Activated CD8-positive, alpha-beta T cell treated with anti-CD3 and anti-CD28 coated beads for 36 hours (primary cell): ENCODE data around the gene TMEM143. TPM values are rescaled to one million over a fixed set of nuclear protein-coding genes. Genes with fewer than 3 reads are reported as not detected.
A peak's percentile ranks its signal among the peaks of the same experiment; 100 is the strongest.

ENCODE experiments used
- ATAC-seq: fragments of 200-7000 bp; cut with Tn5 transposase; one replicate; pipeline ENCODE4 v1.10.0; 2021; ENCODE audit warnings: mild to moderate bottlenecking, moderate library complexity
- CTCF ChIA-PET: fragments of 350-600 bp; sonication (Branson Sonifier 250); formaldehyde crosslinking; loops from one replicate; lab custom pipeline; 2021; ENCODE audit warnings: antibody characterized with exemption; lab: Charles Lee
- POLR2A ChIA-PET: fragments of 350-600 bp; sonication (Branson Sonifier 250); formaldehyde crosslinking; loops from one replicate; lab custom pipeline; 2021; ENCODE audit warnings: antibody characterized with exemption; lab: Charles Lee
- DNase-seq: peaks from one replicate; pipeline ENCODE4 v3.0.0-alpha.2; 2020
- H3K27ac Mint-ChIP-seq: one replicate; pipeline ENCODE4 v1.8.0; 2021; ENCODE audit warnings: mild to moderate bottlenecking, mixed read lengths
- H3K27me3 Mint-ChIP-seq: one replicate; pipeline ENCODE4 v1.8.0; 2021; ENCODE audit warnings: mixed read lengths
- H3K36me3 Mint-ChIP-seq: one replicate; pipeline ENCODE4 v1.8.0; 2021; ENCODE audit warnings: low read depth, mixed read lengths
- H3K4me1 Mint-ChIP-seq: one replicate; pipeline ENCODE4 v1.8.0; 2021; ENCODE audit warnings: low read depth, mixed read lengths
- H3K4me3 Mint-ChIP-seq: one replicate; pipeline ENCODE4 v1.8.0; 2021; ENCODE audit warnings: mild to moderate bottlenecking, moderate library complexity, mixed read lengths
- H3K9me3 Mint-ChIP-seq: one replicate; pipeline ENCODE4 v1.8.0; 2021; ENCODE audit warnings: mixed read lengths
- intact Hi-C: fragments of 100-400 bp; cut with micrococcal nuclease; formaldehyde crosslinking; loops from one replicate; pipeline ENCODE4 v1.10.0; 2022
- total RNA-seq, 2 experiments: library from RNA; stranded (reverse); gene quantifications; one replicate each; pipeline ENCODE4 v1.2.3, GENCODE V29; 2021
- TF ChIP-seq, protein P1 (sequence below): fragments of 200-600 bp; IDR thresholded peaks from one replicate; pipeline ENCODE4 v1.8.0; 2022; ENCODE audit warnings: antibody characterized with exemption, mild to moderate bottlenecking

TMEM143 gene
- total RNA-seq, 2 experiments from 2014 or later = 19.4 to 21.7 TPM

DNA sequence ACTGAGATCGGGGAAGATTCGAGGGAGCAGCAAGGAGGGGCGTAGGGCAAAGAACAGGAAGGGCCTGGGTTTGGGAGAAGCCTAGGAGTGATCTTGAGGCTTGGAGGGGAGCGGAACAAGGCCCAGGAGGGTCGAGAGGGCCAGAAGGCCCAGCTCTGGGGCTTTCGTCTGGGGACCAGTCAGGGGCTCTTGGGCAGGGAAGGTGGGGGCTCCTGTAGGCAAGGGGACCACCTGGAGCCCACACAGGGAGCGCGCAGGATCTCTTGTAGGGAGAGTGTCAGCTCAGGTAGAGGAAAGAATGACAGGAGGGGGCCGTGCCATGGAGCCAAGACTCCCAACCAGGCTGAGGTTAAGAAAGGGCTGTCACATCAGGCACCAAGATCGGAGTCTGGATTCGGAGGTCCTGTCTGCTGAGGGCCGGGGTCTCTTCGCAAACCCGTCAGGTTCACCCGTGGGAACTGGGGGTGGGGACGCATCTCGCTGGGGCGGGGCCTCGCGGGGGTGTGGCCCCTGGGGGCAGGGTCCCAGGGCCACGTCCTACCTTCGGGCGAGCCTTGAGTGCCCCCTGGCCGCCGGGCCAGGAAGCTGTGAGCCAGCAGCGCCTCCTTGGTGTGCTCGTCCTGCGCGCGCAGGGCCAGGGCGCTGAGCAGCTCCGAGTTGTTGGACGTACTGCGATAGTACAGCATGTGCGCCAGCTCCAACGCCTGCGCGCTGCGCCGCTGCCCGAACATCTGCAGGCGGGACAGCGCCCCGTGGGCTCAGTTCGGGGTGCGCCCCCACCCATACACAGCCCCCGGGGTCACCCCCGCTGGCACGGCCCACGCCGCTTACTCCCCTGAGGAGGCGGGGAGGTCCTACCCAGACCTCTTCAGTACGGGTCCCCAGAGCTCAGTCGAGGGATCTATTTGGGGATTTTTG is 30.0 kb downstream of the TMEM143 start:
- Mint-ChIP-seq H3K27ac (peak overlapping the region; percentile 96), H3K36me3 (peaks cover 27% of the 10 kb centered on the region), H3K27me3 (no peaks in the 10 kb centered on the region), H3K9me3 (no peaks in the 10 kb centered on the region), H3K4me1 (peaks cover 50% of the 10 kb centered on the region), H3K4me3 (peak overlapping the region; percentile 87)
- POLR2A ChIA-PET = interaction anchor here (0.7 to 5.2 kb wide), 13 partner anchors 11 to 281 kb away, joined by 3 to 47 read pairs (median 4); partner anchors contain the start of genes CARD8, EMP3, FAM83E and GRIN2D
- peak; percentile 96 for DNase-seq
- TF ChIP-seq, protein P1, sequence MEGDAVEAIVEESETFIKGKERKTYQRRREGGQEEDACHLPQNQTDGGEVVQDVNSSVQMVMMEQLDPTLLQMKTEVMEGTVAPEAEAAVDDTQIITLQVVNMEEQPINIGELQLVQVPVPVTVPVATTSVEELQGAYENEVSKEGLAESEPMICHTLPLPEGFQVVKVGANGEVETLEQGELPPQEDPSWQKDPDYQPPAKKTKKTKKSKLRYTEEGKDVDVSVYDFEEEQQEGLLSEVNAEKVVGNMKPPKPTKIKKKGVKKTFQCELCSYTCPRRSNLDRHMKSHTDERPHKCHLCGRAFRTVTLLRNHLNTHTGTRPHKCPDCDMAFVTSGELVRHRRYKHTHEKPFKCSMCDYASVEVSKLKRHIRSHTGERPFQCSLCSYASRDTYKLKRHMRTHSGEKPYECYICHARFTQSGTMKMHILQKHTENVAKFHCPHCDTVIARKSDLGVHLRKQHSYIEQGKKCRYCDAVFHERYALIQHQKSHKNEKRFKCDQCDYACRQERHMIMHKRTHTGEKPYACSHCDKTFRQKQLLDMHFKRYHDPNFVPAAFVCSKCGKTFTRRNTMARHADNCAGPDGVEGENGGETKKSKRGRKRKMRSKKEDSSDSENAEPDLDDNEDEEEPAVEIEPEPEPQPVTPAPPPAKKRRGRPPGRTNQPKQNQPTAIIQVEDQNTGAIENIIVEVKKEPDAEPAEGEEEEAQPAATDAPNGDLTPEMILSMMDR = peak; percentile 74
- CTCF ChIA-PET = interaction anchor here (0.6 to 9.8 kb wide), 23 partner anchors 13 to 286 kb away, joined by 3 to 247 read pairs (median 5); partner anchors contain the start of genes CARD8, EMP3, KDELR1 and PLA2G4C
- intact Hi-C loops = loop anchor here (2.0 kb wide), 1 partner anchor 13 kb away; a partner anchor contains a TSS
- peak; percentile 71 for ATAC-seq

DNA sequence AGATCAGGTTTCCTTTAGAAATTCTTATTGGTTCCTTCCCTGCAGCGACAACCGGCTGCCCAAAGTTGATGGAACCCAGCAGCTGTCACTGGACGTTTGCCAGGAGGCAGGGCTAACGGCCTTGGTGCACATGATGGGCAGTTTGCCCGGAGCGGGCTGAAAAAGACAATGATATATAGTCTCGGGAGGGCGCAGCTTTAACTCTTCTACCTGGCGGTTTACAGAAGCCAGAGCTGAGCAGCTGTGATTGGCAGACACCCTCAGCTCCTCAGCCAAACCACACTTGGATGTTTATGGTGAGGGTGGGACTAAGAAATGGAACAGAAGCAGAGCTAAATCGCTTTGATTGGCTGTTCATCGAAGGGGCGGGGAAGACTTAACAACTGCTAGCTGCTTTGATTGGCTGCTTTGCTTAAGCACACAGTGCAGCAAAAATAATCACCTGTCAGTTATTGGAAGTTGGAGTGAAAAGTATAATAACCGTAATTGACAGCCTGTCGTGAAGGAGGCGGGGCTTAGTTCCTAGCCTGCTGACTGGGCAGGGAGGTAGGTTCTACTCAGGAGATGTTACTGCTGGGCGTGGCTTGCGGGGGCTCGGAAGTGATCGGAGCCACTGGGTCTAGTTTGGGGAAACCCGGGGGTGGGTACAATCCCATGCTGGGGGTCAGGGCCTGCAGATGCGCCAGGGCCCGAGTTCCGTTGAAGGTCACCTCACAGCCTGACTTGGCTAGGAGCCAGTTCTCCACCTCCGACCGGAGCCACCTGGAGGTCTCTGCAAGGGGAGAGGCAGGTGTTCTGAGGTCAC is 30.9 kb downstream of the TMEM143 start:
- DNase-seq = peak; percentile 99
- H3K27me3 Mint-ChIP-seq = no peaks in the 10 kb centered on the region
- H3K9me3 Mint-ChIP-seq = peaks cover 3% of the 10 kb centered on the region
- H3K4me1 Mint-ChIP-seq = peaks cover 54% of the 10 kb centered on the region
- ChIA-PET CTCF (interaction anchor here (0.6 to 9.8 kb wide), 13 partner anchors 13 to 223 kb away, joined by 3 to 247 read pairs (median 4); partner anchors contain the start of genes CARD8, EMP3, KDELR1 and PLA2G4C), POLR2A (interaction anchor here (0.8 to 5.2 kb wide), 8 partner anchors 10 to 282 kb away, joined by 3 to 47 read pairs (median 4); partner anchors contain the start of genes CARD8, EMP3, FAM83E and GRIN2D)
- H3K36me3 Mint-ChIP-seq = peaks cover 33% of the 10 kb centered on the region
- H3K27ac Mint-ChIP-seq = peak overlapping the region; percentile 96
- H3K4me3 Mint-ChIP-seq = peak overlapping the region; percentile 87
- TF ChIP-seq, protein P1 = no peak
- peak; percentile 73 for ATAC-seq
- intact Hi-C loops = no loop called here

DNA sequence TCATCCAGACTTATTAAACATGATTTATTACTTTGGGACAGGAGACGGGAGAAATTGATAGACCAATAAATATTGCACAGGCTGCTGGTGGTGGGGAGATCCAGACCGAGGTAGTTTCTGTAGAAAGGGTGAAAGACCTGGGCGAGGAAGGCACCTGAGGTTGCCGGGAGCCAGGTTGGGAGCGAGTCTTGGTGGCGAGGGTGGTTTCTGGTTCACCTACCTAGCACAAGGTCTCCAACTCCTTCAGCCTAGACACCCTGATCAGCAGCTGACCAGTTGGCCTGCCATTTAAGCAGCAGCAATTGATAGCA is 31.4 kb downstream of the TMEM143 start:
- CTCF ChIA-PET = interaction anchor here (0.6 to 9.8 kb wide), 8 partner anchors 14 to 68 kb away, joined by 3 to 247 read pairs (median 11); partner anchors contain the start of genes EMP3, KDELR1, SYNGR4 and TMEM143
- peaks cover 3% of the 10 kb centered on the region for H3K9me3 Mint-ChIP-seq
- H3K4me3 Mint-ChIP-seq = peak overlapping the region; percentile 87
- DNase-seq = no peak
- ATAC-seq = no peak
- H3K27ac Mint-ChIP-seq = peak overlapping the region; percentile 96
- H3K36me3 Mint-ChIP-seq = peaks cover 38% of the 10 kb centered on the region
- H3K27me3 Mint-ChIP-seq = no peaks in the 10 kb centered on the region
- intact Hi-C loops = no loop called here
- peaks cover 58% of the 10 kb centered on the region for H3K4me1 Mint-ChIP-seq
- TF ChIP-seq, protein P1 = no peak
- POLR2A ChIA-PET = interaction anchor here (0.8 to 5.2 kb wide), 2 partner anchors 10 to 14 kb away, joined by 3 to 47 read pairs; partner anchors contain the start of gene EMP3

DNA sequence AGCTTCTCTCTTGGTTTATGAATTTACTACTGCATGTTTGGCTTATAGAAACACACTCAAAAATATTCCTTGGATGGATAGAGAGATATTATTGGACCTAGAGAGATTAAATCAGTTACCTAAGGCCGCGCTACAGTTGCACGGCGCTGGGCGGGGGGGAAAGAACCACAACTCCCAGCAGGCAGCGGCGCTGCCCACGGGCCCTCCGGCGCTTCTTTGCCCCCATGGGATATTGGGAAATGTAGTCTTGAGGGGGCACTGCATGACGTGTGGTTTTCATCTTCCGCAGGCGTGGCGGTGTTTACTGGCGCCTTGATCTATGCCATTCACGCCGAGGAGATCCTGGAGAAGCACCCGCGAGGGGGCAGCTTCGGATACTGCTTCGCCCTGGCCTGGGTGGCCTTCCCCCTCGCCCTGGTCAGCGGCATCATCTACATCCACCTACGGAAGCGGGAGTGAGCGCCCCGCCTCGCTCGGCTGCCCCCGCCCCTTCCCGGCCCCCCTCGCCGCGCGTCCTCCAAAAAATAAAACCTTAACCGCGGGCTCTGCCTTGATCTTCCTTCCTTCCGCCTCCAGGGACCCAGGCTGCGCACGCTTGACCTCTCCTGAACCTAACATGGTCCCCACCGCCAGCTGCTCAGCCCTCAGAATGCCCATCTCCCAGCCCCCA is 33.6 kb downstream of the TMEM143 start:
- no peaks in the 10 kb centered on the region for H3K27me3 Mint-ChIP-seq
- DNase-seq (peak; percentile 93), ATAC-seq (peak; percentile 34)
- ChIA-PET CTCF (interaction anchor here (0.7 to 9.8 kb wide), 2 partner anchors 12 to 159 kb away, joined by 3 to 247 read pairs; partner anchors contain the start of gene EMP3), POLR2A (interaction anchor here (0.7 to 1.9 kb wide), 5 partner anchors 8 to 288 kb away, joined by 3 to 11 read pairs (median 4); a partner anchor contains a TSS)
- peaks cover 3% of the 10 kb centered on the region for H3K9me3 Mint-ChIP-seq
- H3K4me1 Mint-ChIP-seq = peaks cover 70% of the 10 kb centered on the region
- intact Hi-C loops = no loop called here
- TF ChIP-seq, protein P1 = no peak
- H3K36me3 Mint-ChIP-seq = peaks cover 55% of the 10 kb centered on the region
- peak overlapping the region; percentile 70 for H3K4me3 Mint-ChIP-seq
- peak overlapping the region; percentile 88 for H3K27ac Mint-ChIP-seq
